Upper lobe of left lung (tissue), 6 donors: Measurements from ENCODE around the gene SHLD1. TPM values are rescaled to one million over a fixed set of nuclear protein-coding genes. Genes with fewer than 3 reads are reported as not detected.

Source experiments
- ATAC-seq, 2 donors: fragments of 200-7000 bp; cut with Tn5 transposase; one replicate each; pipeline ENCODE4 v1.9.1; 2022; ENCODE audit warnings: mild to moderate bottlenecking in 2 of 2, moderate library complexity in 2 of 2; ENCODE audit not compliant: low FRiP score in 2 of 2
- DNase-seq, 2 donors: peaks; one replicate each; pipeline ENCODE4 v3.0.0-alpha.2; 2019 to 2020
- H3K27ac ChIP-seq, 4 donors: fragments of 200-600 bp; sonication (generic); one replicate each; pipeline ENCODE4 v1.5.1; 2016 to 2019
- H3K27me3 ChIP-seq, 4 donors: fragments of 200-600 bp; sonication (generic); one replicate each; pipeline ENCODE4 v1.5.1; 2017 to 2019
- H3K36me3 ChIP-seq, 4 donors: fragments of 200-600 bp; sonication (generic); one replicate each; pipeline ENCODE4 v1.5.1; 2016 to 2019
- H3K4me1 ChIP-seq, 4 donors: fragments of 200-600 bp; sonication (generic); one replicate each; pipeline ENCODE4 v1.5.1; 2018 to 2019
- H3K4me3 ChIP-seq, 4 donors: fragments of 200-600 bp; sonication (generic); one replicate each; pipeline ENCODE4 v1.5.1; 2017 to 2019; ENCODE audit warnings: mild to moderate bottlenecking in 2 of 4, moderate library complexity in 1 of 4
- H3K9me3 ChIP-seq, 4 donors: fragments of 200-600 bp; sonication (generic); one replicate each; pipeline ENCODE4 v1.5.1; 2018 to 2019
- CTCF ChIP-seq, 6 experiments: fragments of 450-650 bp in 4 of 6; fragments of 200-600 bp in 2 of 6; sonication (generic) in 2 of 6; IDR thresholded peaks; one replicate each; pipeline ENCODE4 v1.5.1; 2016 to 2019; ENCODE audit warnings: antibody characterized with exemption in 6 of 6
- EP300 ChIP-seq, 4 donors: sonication (generic); formaldehyde crosslinking; IDR thresholded peaks; one replicate each; pipeline ENCODE4 v1.5.1; 2017; ENCODE audit warnings: antibody characterized with exemption in 4 of 4, control low read depth in 2 of 4
- POLR2A ChIP-seq, 4 donors: fragments of 450-650 bp; IDR thresholded peaks; one replicate each; pipeline ENCODE4 v1.5.1; 2016 to 2017; ENCODE audit warnings: antibody characterized with exemption in 4 of 4, mild to moderate bottlenecking in 2 of 4
- POLR2AphosphoS5 ChIP-seq, 2 donors: sonication (generic); formaldehyde crosslinking; IDR thresholded peaks; one replicate each; pipeline ENCODE4 v1.5.1; 2017; ENCODE audit warnings: antibody characterized with exemption in 2 of 2
- WGBS, 2 donors: methylation state at CpG; one replicate each; pipeline ENCODE4 v1.1.5; 2017 to 2018; 5-methylcytosine and 5-hydroxymethylcytosine counted together
- total RNA-seq, 6 donors: library from RNA; depleted of rRNA in 4 of 6; stranded (reverse); fragments of >200 nt in 4 of 6; gene quantifications; one replicate each; pipeline versions ENCODE4 v1.1.0 to v1.2.1, GENCODE V29; 2016 to 2021
- donor health status: DM: no; HTN: no; CAD: no; lungs with moderate emphysema.
- donor health status: DM: no; HTN: yes; CAD: no; lungs with severe emphysema.

SHLD1 gene
- total RNA-seq, 6 donors from 2014 or later: 3.1 to 5.6 (median 4.5) TPM

- no peak for ATAC-seq
- Histone ChIP-seq H3K36me3 (no peaks in the 10 kb centered on the region), H3K27me3 (no peaks in the 10 kb centered on the region), H3K4me1 (peaks cover 8 to 24% (median 16%) of the 10 kb centered on the region in 4 donors), H3K9me3 (no peaks in the 10 kb centered on the region), H3K4me3 (no peak overlapping the region), H3K27ac (no peak overlapping the region)
- TF ChIP-seq POLR2AphosphoS5 (IDR thresholded peaks at IDR 0.05) (no peak), CTCF (IDR thresholded peaks at IDR 0.05) (no peak), POLR2A (IDR thresholded peaks at IDR 0.05) (no peak), EP300 (IDR thresholded peaks at IDR 0.05) (no peak)
- DNase-seq: no peak
- 95 to 98% methylated on average over 2 of the region's 2 CpGs for WGBS, 2 donors
These were observed 115.4 kb downstream of the SHLD1 start for GRCh38 chr20:5865604-5866003.

- ATAC-seq (no peak), DNase-seq (no peak)
- peaks cover 0 to under 1% (median 0%) of the 10 kb centered on the region in 4 donors for H3K4me1 ChIP-seq
- no peak overlapping the region for H3K27ac ChIP-seq
- TF ChIP-seq POLR2AphosphoS5 (IDR thresholded peaks at IDR 0.05) (no peak), POLR2A (IDR thresholded peaks at IDR 0.05) (no peak), EP300 (IDR thresholded peaks at IDR 0.05) (no peak), CTCF (IDR thresholded peaks at IDR 0.05) (no peak)
- H3K4me3 ChIP-seq: no peak overlapping the region
- H3K36me3 ChIP-seq: no peaks in the 10 kb centered on the region
- WGBS, 2 donors: 67 to 90% methylated on average over 4 of the region's 4 CpGs
- H3K27me3 ChIP-seq: no peaks in the 10 kb centered on the region
- H3K9me3 ChIP-seq: no peaks in the 10 kb centered on the region
These were observed 120.4 kb downstream of the SHLD1 start for GRCh38 chr20:5870568-5870981.

- peak in 1 of 2 donors; percentile 32 for ATAC-seq
These were observed 121.5 kb downstream of the SHLD1 start for GRCh38 chr20:5871459-5872410.

GRCh38 chr20:5877128-5877527 lies 126.9 kb downstream of the SHLD1 start:
- TF ChIP-seq EP300 (IDR thresholded peaks at IDR 0.05): no peak

More at GRCh38 chr20:5871459-5872410, 121.5 kb downstream of the SHLD1 start:
- Histone ChIP-seq H3K4me1 (no peaks in the 10 kb centered on the region), H3K27me3 (no peaks in the 10 kb centered on the region), H3K36me3 (no peaks in the 10 kb centered on the region), H3K27ac (no peak overlapping the region), H3K9me3 (peaks cover 0 to 3% (median 0%) of the 10 kb centered on the region in 4 donors), H3K4me3 (no peak overlapping the region)
- TF ChIP-seq POLR2AphosphoS5 (IDR thresholded peaks at IDR 0.05): no peak
- no peak for TF ChIP-seq CTCF (IDR thresholded peaks at IDR 0.05)
- TF ChIP-seq EP300 (IDR thresholded peaks at IDR 0.05): no peak
- no peak for TF ChIP-seq POLR2A (IDR thresholded peaks at IDR 0.05)
- 63 to 66% methylated on average over 6 of the region's 6 CpGs for WGBS, 2 donors
- DNase-seq: peak in 1 of 2 donors; percentile 29

GRCh38 chr20:5880326-5880725 lies 130.1 kb downstream of the SHLD1 start:
- Histone ChIP-seq H3K27ac (no peak overlapping the region), H3K4me1 (peaks cover 0 to 3% (median 0%) of the 10 kb centered on the region in 4 donors), H3K4me3 (no peak overlapping the region), H3K27me3 (no peaks in the 10 kb centered on the region), H3K36me3 (no peaks in the 10 kb centered on the region), H3K9me3 (peaks cover 0 to 3% (median 0%) of the 10 kb centered on the region in 4 donors)
- no peak for DNase-seq
- ATAC-seq: no peak
- TF ChIP-seq CTCF (IDR thresholded peaks at IDR 0.05) (no peak), POLR2A (IDR thresholded peaks at IDR 0.05) (no peak), EP300 (IDR thresholded peaks at IDR 0.05) (no peak), POLR2AphosphoS5 (IDR thresholded peaks at IDR 0.05) (no peak)
- 73 to 93% methylated on average over 3 of the region's 3 CpGs for WGBS, 2 donors

More at GRCh38 chr20:5877128-5877527, 126.9 kb downstream of the SHLD1 start:
- DNase-seq: no peak
- no peak for ATAC-seq
- 76 to 90% methylated on average over 4 of the region's 4 CpGs for WGBS, 2 donors
- Histone ChIP-seq H3K27me3 (no peaks in the 10 kb centered on the region), H3K9me3 (peaks cover 0 to 3% (median 0%) of the 10 kb centered on the region in 4 donors), H3K36me3 (no peaks in the 10 kb centered on the region), H3K27ac (no peak overlapping the region), H3K4me1 (peaks cover 0 to 3% (median 0%) of the 10 kb centered on the region in 4 donors), H3K4me3 (no peak overlapping the region)
